NB4 (cell line): ENCODE results near the gene DGKI.

Experiments
- CTCF ChIP-seq: IDR thresholded peaks from one replicate; pipeline ENCODE4 v1.5.1; 2012; ENCODE audit warnings: low read depth, low read length
- POLR2A ChIP-seq: IDR thresholded peaks from 2 replicates; pipeline ENCODE4 v1.6.1; 2011; ENCODE audit warnings: mild to moderate bottlenecking; ENCODE audit not compliant: insufficient read length; ENCODE audit errors: extremely low read depth

- no peak for TF ChIP-seq CTCF
- no peak for TF ChIP-seq POLR2A
Measured at GRCh38 chr7:137458399-137458798, 388.4 kb downstream of the DGKI start.
